NB4 (cell line): ENCODE results near the gene ARFGEF2.

Experiments used
- MYC ChIP-seq: IDR thresholded peaks from 2 replicates; pipeline ENCODE4 v1.6.1; 2011; ENCODE audit warnings: low read depth, low read length
- POLR2A ChIP-seq: IDR thresholded peaks from 2 replicates; pipeline ENCODE4 v1.6.1; 2011; ENCODE audit warnings: mild to moderate bottlenecking; ENCODE audit not compliant: insufficient read length; ENCODE audit errors: extremely low read depth
- TF ChIP-seq, protein P1 (sequence below): IDR thresholded peaks from one replicate; pipeline ENCODE4 v1.5.1; 2012; ENCODE audit warnings: low read depth, low read length
- TF ChIP-seq, protein P2 (sequence below): IDR thresholded peaks from 2 replicates; pipeline ENCODE4 v1.6.1; 2011; ENCODE audit warnings: low read depth, low read length

- TF ChIP-seq, protein P1, sequence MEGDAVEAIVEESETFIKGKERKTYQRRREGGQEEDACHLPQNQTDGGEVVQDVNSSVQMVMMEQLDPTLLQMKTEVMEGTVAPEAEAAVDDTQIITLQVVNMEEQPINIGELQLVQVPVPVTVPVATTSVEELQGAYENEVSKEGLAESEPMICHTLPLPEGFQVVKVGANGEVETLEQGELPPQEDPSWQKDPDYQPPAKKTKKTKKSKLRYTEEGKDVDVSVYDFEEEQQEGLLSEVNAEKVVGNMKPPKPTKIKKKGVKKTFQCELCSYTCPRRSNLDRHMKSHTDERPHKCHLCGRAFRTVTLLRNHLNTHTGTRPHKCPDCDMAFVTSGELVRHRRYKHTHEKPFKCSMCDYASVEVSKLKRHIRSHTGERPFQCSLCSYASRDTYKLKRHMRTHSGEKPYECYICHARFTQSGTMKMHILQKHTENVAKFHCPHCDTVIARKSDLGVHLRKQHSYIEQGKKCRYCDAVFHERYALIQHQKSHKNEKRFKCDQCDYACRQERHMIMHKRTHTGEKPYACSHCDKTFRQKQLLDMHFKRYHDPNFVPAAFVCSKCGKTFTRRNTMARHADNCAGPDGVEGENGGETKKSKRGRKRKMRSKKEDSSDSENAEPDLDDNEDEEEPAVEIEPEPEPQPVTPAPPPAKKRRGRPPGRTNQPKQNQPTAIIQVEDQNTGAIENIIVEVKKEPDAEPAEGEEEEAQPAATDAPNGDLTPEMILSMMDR: no peak
- TF ChIP-seq POLR2A: no peak
- TF ChIP-seq, protein P2, sequence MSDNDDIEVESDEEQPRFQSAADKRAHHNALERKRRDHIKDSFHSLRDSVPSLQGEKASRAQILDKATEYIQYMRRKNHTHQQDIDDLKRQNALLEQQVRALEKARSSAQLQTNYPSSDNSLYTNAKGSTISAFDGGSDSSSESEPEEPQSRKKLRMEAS: no peak
- TF ChIP-seq MYC: no peak
These were observed 11.6 kb upstream of the ARFGEF2 start for GRCh38 chr20:48909910-48910309.
